Ishikawa (cell line): ENCODE results near the gene SYNPR.

ENCODE experiments used
- CEBPB ChIP-seq: IDR thresholded peaks from 2 replicates; pipeline ENCODE4 v1.6.1; 2012
- CREB1 ChIP-seq: IDR thresholded peaks from 2 replicates; pipeline ENCODE4 v1.6.1; 2012; ENCODE audit warnings: low read depth
- EGR1 ChIP-seq: IDR thresholded peaks from 2 replicates; pipeline ENCODE4 v1.6.1; 2012
- EP300 ChIP-seq: IDR thresholded peaks from 2 replicates; pipeline ENCODE4 v1.6.1; 2012; ENCODE audit warnings: borderline replicate concordance
- FOXM1 ChIP-seq: IDR thresholded peaks from 2 replicates; pipeline ENCODE4 v1.6.1; 2012; ENCODE audit warnings: low read depth, borderline replicate concordance
- NFIC ChIP-seq: IDR thresholded peaks from 2 replicates; pipeline ENCODE4 v1.6.1; 2012
- RAD21 ChIP-seq: IDR thresholded peaks from 2 replicates; pipeline ENCODE4 v1.6.1; 2012; ENCODE audit warnings: low read depth
- REST ChIP-seq: IDR thresholded peaks from 2 replicates; pipeline ENCODE4 v1.6.1; 2012; ENCODE audit warnings: low read depth, mild to moderate bottlenecking
- TAF1 ChIP-seq: IDR thresholded peaks from 2 replicates; pipeline ENCODE4 v1.6.1; 2012; ENCODE audit warnings: low read depth, mild to moderate bottlenecking
- TCF12 ChIP-seq: IDR thresholded peaks from 2 replicates; pipeline ENCODE4 v1.6.1; 2012; ENCODE audit warnings: low read depth
- TEAD4 ChIP-seq: IDR thresholded peaks from 2 replicates; pipeline ENCODE4 v1.6.1; 2012
- YY1 ChIP-seq: IDR thresholded peaks from 2 replicates; pipeline ENCODE4 v1.6.1; 2012; ENCODE audit warnings: low read depth
- ZBTB7A ChIP-seq: IDR thresholded peaks from 2 replicates; pipeline ENCODE4 v1.6.1; 2012; ENCODE audit warnings: low read depth
- TF ChIP-seq, protein P1 (sequence below): IDR thresholded peaks from 2 replicates; pipeline ENCODE4 v1.6.1; 2012
- TF ChIP-seq, protein P2 (sequence below): IDR thresholded peaks from 2 replicates; pipeline ENCODE4 v1.6.1; 2012

SYNPR gene

GRCh38 chr3:63387568-63387967 is 109.5 kb downstream of the SYNPR start:
- TF ChIP-seq ZBTB7A: no peak
- no peak for TF ChIP-seq TEAD4
- TF ChIP-seq, protein P1, sequence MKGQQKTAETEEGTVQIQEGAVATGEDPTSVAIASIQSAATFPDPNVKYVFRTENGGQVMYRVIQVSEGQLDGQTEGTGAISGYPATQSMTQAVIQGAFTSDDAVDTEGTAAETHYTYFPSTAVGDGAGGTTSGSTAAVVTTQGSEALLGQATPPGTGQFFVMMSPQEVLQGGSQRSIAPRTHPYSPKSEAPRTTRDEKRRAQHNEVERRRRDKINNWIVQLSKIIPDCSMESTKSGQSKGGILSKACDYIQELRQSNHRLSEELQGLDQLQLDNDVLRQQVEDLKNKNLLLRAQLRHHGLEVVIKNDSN: no peak
- TF ChIP-seq EP300: no peak
- TF ChIP-seq, protein P2, sequence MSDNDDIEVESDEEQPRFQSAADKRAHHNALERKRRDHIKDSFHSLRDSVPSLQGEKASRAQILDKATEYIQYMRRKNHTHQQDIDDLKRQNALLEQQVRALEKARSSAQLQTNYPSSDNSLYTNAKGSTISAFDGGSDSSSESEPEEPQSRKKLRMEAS: no peak
- TF ChIP-seq RAD21: no peak
- no peak for TF ChIP-seq CEBPB
- TF ChIP-seq EGR1: no peak
- no peak for TF ChIP-seq CREB1
- no peak for TF ChIP-seq REST
- TF ChIP-seq TCF12: no peak
- no peak for TF ChIP-seq YY1

DNA sequence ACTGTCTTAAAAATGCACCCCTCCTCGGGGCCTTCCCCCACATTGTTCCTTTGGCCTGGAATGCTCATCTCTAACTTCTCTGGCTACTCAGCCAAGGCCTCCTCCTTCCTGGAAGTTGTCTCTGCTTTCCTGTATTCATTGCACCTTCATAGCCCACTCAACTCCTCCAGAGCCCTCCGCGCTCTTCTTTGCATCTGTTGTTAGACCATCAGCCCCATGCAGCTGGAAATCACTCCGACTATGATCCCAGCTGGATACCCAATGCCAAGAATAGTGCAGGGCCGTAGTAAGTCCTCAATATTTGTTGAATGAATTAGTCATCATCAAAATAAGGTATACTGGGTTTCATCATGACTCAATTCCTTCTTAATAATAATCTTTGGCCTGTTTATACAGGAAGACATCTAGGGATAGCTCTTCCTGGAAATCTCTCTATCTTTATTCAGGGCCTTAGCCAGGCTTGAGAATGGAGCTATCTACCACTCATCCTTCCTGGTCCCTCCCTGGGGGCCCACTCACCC is 112.7 kb downstream of the SYNPR start:
- TF ChIP-seq TAF1 (no peak), RAD21 (no peak), NFIC (no peak), ZBTB7A (no peak), CREB1 (no peak), TEAD4 (no peak), CEBPB (no peak), REST (no peak), EGR1 (no peak)
- TF ChIP-seq, protein P2: no peak

DNA sequence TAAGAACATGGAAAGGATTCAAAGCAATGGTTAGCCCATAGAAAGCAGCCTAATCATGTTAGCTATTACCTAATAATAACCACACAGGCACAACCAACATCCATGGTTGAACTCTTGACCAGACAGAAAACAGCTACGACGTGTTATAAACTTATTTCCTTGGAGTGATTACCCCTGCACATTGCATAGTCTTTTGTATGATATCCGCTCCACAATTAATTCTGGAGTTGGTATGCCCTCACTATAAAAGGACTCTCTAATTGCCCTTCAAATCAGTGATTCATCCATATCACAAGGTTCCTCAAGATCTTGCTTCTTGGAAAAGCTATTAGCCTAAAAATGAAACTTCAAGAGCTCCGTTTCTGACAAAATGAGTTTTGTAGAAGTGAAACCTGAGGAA is 117.9 kb downstream of the SYNPR start:
- no peak for TF ChIP-seq TCF12
- TF ChIP-seq CEBPB: no peak
- no peak for TF ChIP-seq TEAD4
- TF ChIP-seq EGR1: no peak
- no peak for TF ChIP-seq ZBTB7A
- no peak for TF ChIP-seq TAF1
- no peak for TF ChIP-seq CREB1
- TF ChIP-seq, protein P2: no peak
- no peak for TF ChIP-seq FOXM1
- no peak for TF ChIP-seq RAD21
- TF ChIP-seq YY1: no peak
- TF ChIP-seq NFIC: no peak
- TF ChIP-seq REST: no peak
- TF ChIP-seq, protein P1: no peak
- TF ChIP-seq EP300: no peak

- no peak for TF ChIP-seq TEAD4
- no peak for TF ChIP-seq RAD21
- no peak for TF ChIP-seq ZBTB7A
Observed at GRCh38 chr3:63400246-63400860, 122.2 kb downstream of the SYNPR start.
